ENCODE data around the gene GATA5.

GRCh38 chr20:62516338-62516737, 40.5 kb upstream of the GATA5 start:
- TF ChIP-seq CTCF (IDR thresholded peaks at IDR 0.05; ENCODE audit: low read length), result no peak
- TF ChIP-seq EZH2 (IDR thresholded peaks at IDR 0.05; ENCODE audit: borderline replicate concordance, low read length), result no peak
